Smooth muscle cell (in vitro differentiated cells): ENCODE data around the gene RAB9B. TPM values are rescaled to one million over a fixed set of nuclear protein-coding genes. Genes with fewer than 3 reads are reported as not detected.

ENCODE experiments used
- DNase-seq: peaks from one replicate; lab custom pipeline; 2025; ENCODE audit not compliant: unreplicated experiment; lab: John Stamatoyannopoulos, UW
- H2AFZ ChIP-seq: fragments of 200-600 bp; sonication (generic); 2 replicates; pipeline ENCODE4 v1.6.0; 2016; ENCODE audit warnings: antibody characterized with exemption, low read depth, mild to moderate bottlenecking
- H3F3A ChIP-seq: fragments of 200-600 bp; sonication (generic); 2 replicates; pipeline ENCODE4 v1.6.0; 2017; ENCODE audit warnings: antibody characterized with exemption, low read depth
- H3K27ac ChIP-seq: fragments of 200-600 bp; sonication (generic); 2 replicates; pipeline ENCODE4 v1.5.1; 2016; ENCODE audit warnings: low read depth, mild to moderate bottlenecking
- H3K27me3 ChIP-seq: fragments of 200-600 bp; sonication (generic); 2 replicates; pipeline ENCODE4 v1.6.1; 2016; ENCODE audit warnings: low read depth, mild to moderate bottlenecking
- H3K36me3 ChIP-seq: fragments of 200-600 bp; sonication (generic); 2 replicates; pipeline ENCODE4 v1.5.1; 2016; ENCODE audit warnings: low read depth
- H3K4me1 ChIP-seq: fragments of 200-600 bp; sonication (generic); 2 replicates; pipeline ENCODE4 v1.5.1; 2016; ENCODE audit warnings: low read depth
- H3K4me2 ChIP-seq: fragments of 200-600 bp; sonication (generic); 2 replicates; pipeline ENCODE4 v1.6.0; 2016; ENCODE audit warnings: mild to moderate bottlenecking
- H3K4me3 ChIP-seq: fragments of 200-600 bp; sonication (generic); 2 replicates; pipeline ENCODE4 v1.5.1; 2016; ENCODE audit warnings: mild to moderate bottlenecking
- H3K79me2 ChIP-seq: fragments of 200-600 bp; sonication (generic); 2 replicates; pipeline ENCODE4 v1.6.0; 2016; ENCODE audit warnings: low read depth, mild to moderate bottlenecking
- H3K9ac ChIP-seq: fragments of 200-600 bp; sonication (generic); 2 replicates; pipeline ENCODE4 v1.6.0; 2016; ENCODE audit warnings: low read depth
- H3K9me3 ChIP-seq: fragments of 200-600 bp; sonication (generic); replicated peaks from 2 replicates; pipeline ENCODE4 v1.5.1; 2016; ENCODE audit warnings: low read depth
- H4K20me1 ChIP-seq: fragments of 200-600 bp; sonication (generic); 2 replicates; pipeline ENCODE4 v1.6.0; 2016; ENCODE audit warnings: low read depth
- CTCF ChIP-seq: fragments of 200-600 bp; sonication (generic); IDR thresholded peaks from 2 replicates; pipeline ENCODE4 v1.5.1; 2017; ENCODE audit warnings: borderline replicate concordance, mild to moderate bottlenecking, antibody characterized with exemption; ENCODE audit not compliant: insufficient read depth, poor library complexity, severe bottlenecking
- WGBS: methylation state at CpG from one replicate; pipeline ENCODE4 v1.1.7; 2016; ENCODE audit warnings: low lambda C conversion rate; 5-methylcytosine and 5-hydroxymethylcytosine counted together
- polyA plus RNA-seq: library from polyadenylated mRNA; unstranded; fragments of >200 nt; fragmentation: Nextera tagmentation; extraction: Ambion mirVana; gene quantifications from 2 replicates; pipeline ENCODE4 v1.2.1, GENCODE V29; 2016
- total RNA-seq: library from RNA; depleted of rRNA; stranded (reverse); fragments of >200 nt; gene quantifications from 2 replicates; pipeline ENCODE4 v1.2.3, GENCODE V29; 2014

Gene RAB9B
- total and polyA plus RNA-seq, 2 experiments from 2014 or later, result 0.18 TPM; not detected in 1

GRCh38 chrX:103839404-103839803 lies 7.3 kb upstream of the RAB9B start:
- Histone ChIP-seq H3K79me2 (no peaks in the 10 kb centered on the region), H4K20me1 (no peaks in the 10 kb centered on the region), H3K4me1 (no peaks in the 10 kb centered on the region), H3K36me3 (no peaks in the 10 kb centered on the region), H3K4me2 (no peak overlapping the region), H3K27ac (no peak overlapping the region), H3K9me3 (no peaks in the 10 kb centered on the region), H3K9ac (no peak overlapping the region), H3K27me3 (peaks cover 16% of the 10 kb centered on the region), H2AFZ (no peak overlapping the region), H3K4me3 (no peak overlapping the region), H3F3A (no peaks in the 10 kb centered on the region)
- no peak for TF ChIP-seq CTCF
- DNase-seq, result no peak
- 64% methylated on average over 1 of the region's 1 CpG for whole genome bisulfite sequencing

GRCh38 chrX:103831342-103831802 lies 685 bp downstream of the RAB9B start:
- 36% methylated on average over 7 of the region's 11 CpGs for WGBS
- no peak for TF ChIP-seq CTCF
- Histone ChIP-seq H3K4me2 (peak overlapping the region; percentile 99), H3K27me3 (peaks cover 64% of the 10 kb centered on the region), H3K9me3 (no peaks in the 10 kb centered on the region), H2AFZ (peak overlapping the region; percentile 93), H3K36me3 (no peaks in the 10 kb centered on the region), H3K27ac (no peak overlapping the region), H4K20me1 (no peaks in the 10 kb centered on the region), H3F3A (no peaks in the 10 kb centered on the region), H3K4me3 (peak overlapping the region; percentile 72), H3K79me2 (no peaks in the 10 kb centered on the region), H3K4me1 (peaks cover 2% of the 10 kb centered on the region), H3K9ac (no peak overlapping the region)
- no peak for DNase-seq

DNA sequence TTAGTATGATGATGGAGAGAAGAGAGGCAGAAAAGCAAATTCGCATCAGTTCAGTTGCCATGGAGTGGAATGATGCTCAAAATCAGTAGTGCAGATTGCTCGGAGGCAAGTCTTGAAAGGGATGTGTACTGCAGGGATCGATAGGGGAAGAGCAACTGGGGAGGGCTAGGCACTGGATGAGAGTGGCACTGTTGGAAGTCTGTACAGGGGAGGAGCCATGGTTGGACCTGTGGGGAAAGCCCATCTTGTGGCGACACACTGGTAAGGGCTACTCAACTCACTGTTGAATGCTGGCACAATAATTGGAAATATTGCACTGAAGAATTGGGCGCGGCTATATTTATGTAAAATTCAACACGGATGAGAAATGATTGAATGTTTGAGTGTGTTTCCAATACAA lies 1.2 kb downstream of the RAB9B start:
- no peaks in the 10 kb centered on the region for H3K79me2 ChIP-seq
- DNase-seq, result no peak
- H3K4me3 ChIP-seq, result no peak overlapping the region
- H3K4me2 ChIP-seq, result no peak overlapping the region
- no peak overlapping the region for H3K27ac ChIP-seq
- H3K27me3 ChIP-seq, result peaks cover 62% of the 10 kb centered on the region
- no peaks in the 10 kb centered on the region for H4K20me1 ChIP-seq
- no peak for TF ChIP-seq CTCF
- H3F3A ChIP-seq, result no peaks in the 10 kb centered on the region
- 87% methylated on average over 7 of the region's 7 CpGs for WGBS
- no peak overlapping the region for H2AFZ ChIP-seq
- peaks cover 2% of the 10 kb centered on the region for H3K4me1 ChIP-seq
- H3K36me3 ChIP-seq, result no peaks in the 10 kb centered on the region
- H3K9me3 ChIP-seq, result no peaks in the 10 kb centered on the region
- no peak overlapping the region for H3K9ac ChIP-seq

DNA sequence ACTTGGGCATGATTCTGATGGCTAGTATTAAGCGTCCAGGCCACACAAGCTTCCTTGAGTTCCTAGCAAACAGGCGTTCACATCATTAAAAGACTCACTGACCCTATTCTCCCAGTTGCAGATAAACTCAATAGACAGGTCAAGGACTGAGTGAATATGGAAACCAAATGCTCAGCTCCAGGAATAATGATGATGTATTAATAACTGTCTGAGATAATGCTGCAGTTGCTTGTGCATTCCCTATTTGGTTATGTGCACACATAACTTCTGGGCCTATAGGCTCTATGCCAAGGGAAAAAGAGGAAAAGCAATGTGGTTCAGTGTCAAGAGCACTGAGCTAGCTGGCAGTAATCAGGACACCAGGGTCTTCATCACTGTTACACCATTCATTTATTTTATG lies 3.5 kb downstream of the RAB9B start:
- 73% methylated on average over 2 of the region's 2 CpGs for WGBS
- no peak overlapping the region for H3K4me3 ChIP-seq
- H4K20me1 ChIP-seq, result no peaks in the 10 kb centered on the region
- no peak overlapping the region for H3K4me2 ChIP-seq
- no peak for TF ChIP-seq CTCF
- no peak overlapping the region for H2AFZ ChIP-seq
- no peak overlapping the region for H3K9ac ChIP-seq
- H3K79me2 ChIP-seq, result no peaks in the 10 kb centered on the region
- no peaks in the 10 kb centered on the region for H3K9me3 ChIP-seq
- peaks cover 2% of the 10 kb centered on the region for H3K4me1 ChIP-seq
- H3K36me3 ChIP-seq, result no peaks in the 10 kb centered on the region
- no peak overlapping the region for H3K27ac ChIP-seq
- no peaks in the 10 kb centered on the region for H3F3A ChIP-seq
- DNase-seq, result no peak
- H3K27me3 ChIP-seq, result peaks cover 58% of the 10 kb centered on the region
